SJCRH30 (cell line): ENCODE data around the gene TLE1. TPM values are rescaled to one million over a fixed set of nuclear protein-coding genes. Genes with fewer than 3 reads are reported as not detected.

Experiments
- DNase-seq, 2 experiments: peaks; one replicate each; pipeline ENCODE4 v3.0.0-alpha.2; 2015 to 2020
- H3K27ac ChIP-seq: fragments of 250-450 bp; sonication (Bioruptor Pico); 2 replicates; pipeline ENCODE4 v1.5.1; 2020; ENCODE audit warnings: mild to moderate bottlenecking, moderate library complexity
- H3K27me3 ChIP-seq: fragments of 250-450 bp; sonication (Bioruptor Pico); 2 replicates; pipeline ENCODE4 v1.5.1; 2020; ENCODE audit warnings: mild to moderate bottlenecking, moderate library complexity
- H3K36me3 ChIP-seq: fragments of 250-450 bp; sonication (Bioruptor Pico); 2 replicates; pipeline ENCODE4 v1.5.1; 2020; ENCODE audit warnings: mild to moderate bottlenecking, moderate library complexity
- H3K4me1 ChIP-seq: fragments of 250-450 bp; sonication (Bioruptor Pico); 2 replicates; pipeline ENCODE4 v1.5.1; 2020; ENCODE audit warnings: mild to moderate bottlenecking, moderate library complexity
- H3K4me3 ChIP-seq: fragments of 250-450 bp; sonication (Bioruptor Pico); 2 replicates; pipeline ENCODE4 v1.5.1; 2020; ENCODE audit warnings: mild to moderate bottlenecking, moderate library complexity
- H3K9me3 ChIP-seq: fragments of 250-450 bp; sonication (Bioruptor Pico); replicated peaks from 2 replicates; pipeline ENCODE4 v1.5.1; 2020; ENCODE audit warnings: mild to moderate bottlenecking, moderate library complexity
- total RNA-seq: library from RNA; depleted of rRNA; stranded (reverse); fragments of >200 nt; shearing (Covaris generic); gene quantifications from 2 replicates; pipeline ENCODE4 v1.2.3, GENCODE V29; 2014

The TLE1 gene
- total RNA-seq, 1 experiment from 2014 or later = 102 TPM

DNA sequence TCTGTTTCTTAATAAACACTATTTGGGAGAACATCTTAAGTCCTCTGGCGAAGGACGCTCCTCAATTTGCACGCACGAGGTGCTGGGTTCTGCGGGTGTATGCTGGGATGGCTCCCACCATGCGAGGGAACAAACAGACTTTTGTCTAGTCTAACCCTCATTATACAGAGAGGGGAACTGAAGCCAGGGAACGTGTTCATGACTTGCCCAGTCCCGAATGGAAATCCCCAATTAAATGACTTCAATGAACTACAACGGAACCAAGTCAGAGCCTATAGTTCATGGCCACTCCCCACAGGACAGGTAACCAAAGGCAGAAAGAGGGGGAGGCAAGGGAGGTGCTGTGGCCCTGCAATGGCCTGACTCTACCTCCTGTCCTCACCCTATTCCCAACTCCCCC, 9.3 kb downstream of the TLE1 start:
- Histone ChIP-seq H3K4me1 (peaks cover under 1% of the 10 kb centered on the region), H3K36me3 (peaks cover 93% of the 10 kb centered on the region), H3K4me3 (no peak overlapping the region), H3K27ac (no peak overlapping the region), H3K9me3 (no peaks in the 10 kb centered on the region; the same call in 1 of the 2 replicates), H3K27me3 (no peaks in the 10 kb centered on the region)
- no peak for DNase-seq

DNA sequence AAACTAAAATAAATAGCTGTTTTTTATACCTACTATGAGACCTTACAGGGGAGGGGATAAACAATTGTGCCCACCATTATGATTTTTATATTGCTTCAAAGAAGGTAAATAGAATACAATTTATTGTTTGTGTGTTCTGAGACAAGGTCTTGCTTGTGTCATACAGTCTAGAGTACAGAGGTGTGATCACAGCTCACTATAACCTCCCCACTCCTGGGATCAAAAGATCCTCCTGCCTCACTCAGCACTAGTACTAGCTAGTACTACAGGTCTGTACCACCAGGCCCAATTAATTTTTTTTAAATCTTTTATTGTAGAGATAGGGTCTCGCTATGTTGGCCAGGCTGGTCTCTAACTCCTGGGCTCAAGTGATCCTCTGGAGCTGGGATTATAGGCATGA, 11.3 kb downstream of the TLE1 start:
- DNase-seq = no peak

DNA sequence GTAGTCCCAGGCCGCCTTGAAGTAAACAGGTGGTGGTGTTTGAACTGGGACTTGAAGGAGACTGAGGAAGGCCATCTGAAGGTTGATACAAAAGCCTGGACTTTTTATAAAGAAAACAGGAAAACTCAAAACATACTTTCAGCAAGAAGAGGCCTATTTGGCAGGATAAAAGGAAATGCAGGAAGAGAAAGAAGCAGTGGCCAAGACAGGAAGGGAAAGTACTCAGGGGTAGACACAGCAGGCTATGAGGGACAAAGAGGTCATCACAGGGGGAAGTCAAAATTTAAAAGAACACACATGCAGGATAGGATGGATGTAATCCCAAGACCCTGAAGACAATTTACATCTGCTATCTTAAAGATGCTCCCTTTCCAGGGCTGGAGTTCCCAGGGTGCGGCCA, 13.0 kb downstream of the TLE1 start:
- Histone ChIP-seq H3K27me3 (no peaks in the 10 kb centered on the region), H3K4me1 (no peaks in the 10 kb centered on the region; the same call in 1 of the 2 replicates), H3K27ac (no peak overlapping the region), H3K36me3 (peaks cover 93% of the 10 kb centered on the region), H3K4me3 (no peak overlapping the region), H3K9me3 (no peaks in the 10 kb centered on the region; the same call in 1 of the 2 replicates)
- DNase-seq = no peak

More for the DNA sequence above, 11.3 kb downstream of the TLE1 start:
- H3K9me3 ChIP-seq = no peaks in the 10 kb centered on the region; the same call in 1 of the 2 replicates
- no peak overlapping the region for H3K4me3 ChIP-seq
- H3K27me3 ChIP-seq = no peaks in the 10 kb centered on the region
- peaks cover 93% of the 10 kb centered on the region for H3K36me3 ChIP-seq
- H3K27ac ChIP-seq = no peak overlapping the region
- no peaks in the 10 kb centered on the region; the same call in 1 of the 2 replicates for H3K4me1 ChIP-seq

DNA sequence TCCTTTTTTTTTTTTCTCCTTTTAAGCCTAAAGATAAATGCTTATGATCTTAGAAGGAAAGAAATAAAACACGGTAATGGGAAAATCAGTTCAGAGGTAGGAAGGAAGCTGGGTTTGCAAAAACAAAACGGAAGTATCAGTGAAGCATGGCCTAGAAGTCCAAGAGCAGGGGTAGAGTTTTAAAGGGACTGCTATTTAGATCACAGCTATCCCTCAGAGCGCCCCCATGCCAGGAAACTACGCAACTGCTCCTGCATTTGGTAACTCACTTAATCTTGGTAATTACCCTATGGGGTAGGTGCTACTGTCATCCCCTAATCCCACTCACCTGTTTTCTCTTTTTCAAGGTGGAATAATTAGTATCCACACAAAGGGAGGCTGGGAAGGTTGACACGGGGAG, 16.0 kb downstream of the TLE1 start:
- Histone ChIP-seq H3K9me3 (no peaks in the 10 kb centered on the region), H3K27ac (no peak overlapping the region), H3K4me1 (no peaks in the 10 kb centered on the region), H3K27me3 (no peaks in the 10 kb centered on the region), H3K36me3 (peaks cover 88% of the 10 kb centered on the region), H3K4me3 (no peak overlapping the region)
- DNase-seq = no peak

DNA sequence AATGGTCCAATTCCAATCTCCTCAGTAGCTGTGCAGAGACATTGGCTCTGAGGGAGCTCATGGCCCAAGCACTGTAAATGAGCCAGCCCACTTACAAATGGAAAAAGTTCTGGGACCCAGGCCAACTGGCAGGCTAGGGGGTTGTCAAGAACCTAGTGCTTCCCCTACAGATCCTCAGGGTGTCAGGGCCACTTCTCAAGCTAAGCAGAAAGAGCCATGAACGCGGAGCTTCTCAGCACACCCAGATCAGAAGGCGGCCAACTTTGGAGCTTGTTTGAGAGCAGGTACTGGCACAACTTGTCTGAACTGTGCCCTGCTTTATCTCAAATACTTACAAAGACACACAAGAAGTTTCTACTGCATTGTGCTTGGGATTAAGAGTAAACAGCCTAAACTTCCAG, 17.5 kb downstream of the TLE1 start:
- no peak for DNase-seq
- no peak overlapping the region for H3K4me3 ChIP-seq
- H3K36me3 ChIP-seq = peaks cover 88% of the 10 kb centered on the region
- H3K4me1 ChIP-seq = no peaks in the 10 kb centered on the region
- no peak overlapping the region for H3K27ac ChIP-seq
- H3K27me3 ChIP-seq = no peaks in the 10 kb centered on the region
- H3K9me3 ChIP-seq = no peaks in the 10 kb centered on the region

DNA sequence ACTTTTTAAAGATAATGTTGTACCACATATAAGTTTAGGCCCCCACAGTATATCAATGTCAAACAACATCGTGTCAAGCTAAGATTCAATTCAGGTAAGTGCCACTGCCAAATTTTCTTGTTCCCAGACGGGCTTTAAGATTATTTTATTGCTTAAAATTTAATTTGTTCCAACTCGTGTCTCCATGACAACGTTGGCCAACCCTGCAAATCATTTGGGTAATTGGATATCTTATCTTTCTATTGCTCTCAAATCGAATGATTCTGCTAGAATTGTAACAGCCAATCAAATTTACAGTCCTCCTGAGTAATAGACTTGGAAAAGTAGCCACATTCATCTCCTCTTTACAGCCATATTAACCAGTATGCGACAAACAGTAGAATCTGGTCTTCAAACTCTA, 19.5 kb downstream of the TLE1 start:
- no peak for DNase-seq
- H3K27me3 ChIP-seq = no peaks in the 10 kb centered on the region
- peaks cover 84% of the 10 kb centered on the region for H3K36me3 ChIP-seq
- no peaks in the 10 kb centered on the region for H3K9me3 ChIP-seq
- H3K4me1 ChIP-seq = peaks cover 6% of the 10 kb centered on the region; the same call in 1 of the 2 replicates
- H3K27ac ChIP-seq = no peak overlapping the region
- H3K4me3 ChIP-seq = no peak overlapping the region

DNA sequence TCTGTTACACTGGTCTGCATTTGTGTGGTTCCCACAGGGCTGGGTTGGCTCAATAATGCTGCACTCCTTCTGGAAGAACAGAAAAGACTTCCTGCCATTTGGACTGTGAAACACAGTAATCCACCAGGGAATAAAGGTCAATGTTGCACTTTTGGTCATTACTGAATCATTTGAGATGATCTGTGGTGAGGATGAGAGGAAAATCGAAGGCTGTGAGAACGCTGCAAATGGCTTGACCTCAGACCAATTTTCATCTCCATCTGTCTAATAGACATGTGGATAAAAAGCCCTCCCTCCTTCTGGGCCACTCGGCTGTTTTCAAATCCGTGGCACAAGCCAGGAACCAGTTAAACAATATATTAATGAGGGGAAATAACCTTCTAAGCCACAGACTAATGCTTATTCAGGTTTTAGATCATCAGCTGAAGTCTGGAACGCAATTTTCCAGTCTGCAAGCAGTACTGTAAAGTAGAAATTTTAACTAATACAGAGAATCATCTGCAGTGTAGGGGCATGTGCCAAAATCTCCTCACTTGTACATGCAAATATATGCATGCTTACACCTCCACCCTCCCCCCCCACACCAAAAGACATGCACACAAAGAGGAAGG, 20.2 kb downstream of the TLE1 start:
- H3K27ac ChIP-seq = no peak overlapping the region
- H3K27me3 ChIP-seq = no peaks in the 10 kb centered on the region
- no peaks in the 10 kb centered on the region for H3K9me3 ChIP-seq
- no peak overlapping the region for H3K4me3 ChIP-seq
- DNase-seq = no peak
- peaks cover 6% of the 10 kb centered on the region; the same call in 1 of the 2 replicates for H3K4me1 ChIP-seq
- peaks cover 82% of the 10 kb centered on the region for H3K36me3 ChIP-seq

DNA sequence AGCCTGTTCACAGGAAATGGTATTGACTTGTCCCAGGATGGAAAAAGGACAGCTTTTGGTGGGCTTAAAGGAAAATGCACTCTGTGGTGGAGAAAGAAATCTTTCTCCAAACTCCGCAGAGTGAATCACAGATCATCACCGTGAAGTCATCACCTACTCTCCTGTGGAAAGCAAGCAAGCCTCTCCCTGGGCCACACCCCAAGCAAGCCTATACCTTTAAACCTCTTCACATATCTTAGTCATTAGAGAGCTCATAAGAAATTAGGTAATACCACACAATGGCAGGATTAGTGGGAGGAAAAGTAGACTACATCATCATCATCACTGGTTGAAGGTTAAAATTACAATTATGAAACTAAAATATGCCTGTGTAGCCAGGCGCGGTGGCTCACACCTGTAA, 23.2 kb downstream of the TLE1 start:
- peaks cover 6% of the 10 kb centered on the region; the same call in 1 of the 2 replicates for H3K4me1 ChIP-seq
- no peak for DNase-seq
- peaks cover 84% of the 10 kb centered on the region for H3K36me3 ChIP-seq
- no peak overlapping the region for H3K27ac ChIP-seq
- H3K4me3 ChIP-seq = no peak overlapping the region
- no peaks in the 10 kb centered on the region for H3K27me3 ChIP-seq
- H3K9me3 ChIP-seq = 0 out of 2 replicates have a peak, but pooled peaks cover 3% of the 10 kb centered on the region

DNA sequence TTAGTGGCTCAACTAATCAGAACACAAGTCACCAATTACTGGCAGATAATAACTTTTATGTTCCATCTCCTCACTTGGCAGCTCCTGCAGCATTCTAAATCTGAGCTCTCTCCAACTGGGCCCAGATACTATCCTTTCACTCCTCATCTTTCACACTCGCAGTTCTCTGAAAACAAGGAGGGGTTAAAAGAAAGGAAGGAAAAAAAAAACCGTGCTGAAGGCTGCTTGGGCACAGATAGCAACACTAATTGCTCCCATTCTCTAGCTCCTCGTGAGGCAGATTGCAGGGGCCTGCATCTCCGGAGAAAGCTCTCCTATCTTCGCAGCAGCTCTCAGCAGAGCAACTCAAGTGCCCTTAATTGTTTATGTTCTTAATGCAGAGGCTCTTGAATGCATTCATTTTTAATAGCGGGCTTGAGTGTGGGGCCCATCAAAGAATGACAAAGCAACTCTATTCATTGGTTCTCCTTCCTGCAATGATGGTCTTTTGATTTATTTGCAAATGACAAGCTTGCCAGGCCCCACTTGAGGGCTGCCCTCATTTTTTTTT, 23.9 kb downstream of the TLE1 start:
- peaks cover 6% of the 10 kb centered on the region; the same call in 1 of the 2 replicates for H3K4me1 ChIP-seq
- H3K27me3 ChIP-seq = no peaks in the 10 kb centered on the region
- no peak for DNase-seq
- no peak overlapping the region for H3K4me3 ChIP-seq
- peaks cover 79% of the 10 kb centered on the region for H3K36me3 ChIP-seq
- no peak overlapping the region for H3K27ac ChIP-seq
- 0 out of 2 replicates have a peak, but pooled peaks cover 3% of the 10 kb centered on the region for H3K9me3 ChIP-seq

DNA sequence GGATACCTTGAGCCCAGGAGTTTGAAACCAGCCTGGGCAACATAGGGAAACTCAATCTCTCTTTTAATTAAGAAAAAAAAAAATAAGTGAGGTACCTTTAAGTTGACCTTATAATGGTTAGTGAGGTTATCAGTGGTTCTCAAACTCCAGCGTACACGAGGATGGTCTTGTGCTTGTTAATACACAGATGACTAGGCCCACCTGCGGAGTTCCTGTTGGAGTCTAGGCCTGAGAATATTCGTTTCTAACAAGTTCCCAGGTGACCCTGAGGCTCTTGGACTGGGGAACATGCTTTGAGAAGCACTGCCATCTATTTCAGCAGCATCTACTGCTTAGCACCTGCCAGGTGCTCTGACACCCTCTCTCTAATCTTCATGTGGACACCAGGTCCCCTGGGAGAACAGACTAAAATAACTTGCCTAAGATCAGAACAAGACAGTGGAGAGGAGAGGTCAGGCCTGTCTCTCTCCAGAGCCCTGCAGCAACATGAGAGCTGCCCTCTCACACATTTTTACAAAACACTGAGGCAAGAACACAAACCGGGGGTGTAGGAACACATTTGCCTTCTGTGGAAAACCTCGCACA, 24.6 kb downstream of the TLE1 start:
- Histone ChIP-seq H3K36me3 (peaks cover 77% of the 10 kb centered on the region), H3K4me3 (no peak overlapping the region), H3K4me1 (peaks cover 6% of the 10 kb centered on the region; the same call in 1 of the 2 replicates), H3K9me3 (0 out of 2 replicates have a peak, but pooled peaks cover 3% of the 10 kb centered on the region), H3K27ac (no peak overlapping the region), H3K27me3 (no peaks in the 10 kb centered on the region)
- no peak for DNase-seq

DNA sequence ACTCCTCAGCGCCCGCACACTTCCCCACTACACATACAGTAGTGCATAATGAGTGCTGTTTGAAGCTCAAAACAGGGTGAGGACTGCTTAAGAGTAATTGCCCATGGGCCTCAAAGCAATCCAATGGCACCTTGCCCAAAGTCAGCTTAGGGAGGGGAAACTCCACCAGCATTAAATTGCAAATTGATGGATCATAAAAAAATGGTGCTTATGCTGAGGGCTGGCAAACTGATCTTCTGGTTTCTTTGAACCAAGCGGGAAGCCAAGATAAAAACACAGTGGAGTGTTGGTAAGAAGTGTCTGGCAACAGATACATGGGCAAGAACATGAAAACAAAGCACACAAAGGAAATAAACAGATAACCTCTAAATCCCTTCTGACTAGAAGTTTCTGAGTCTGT, 28.0 kb downstream of the TLE1 start:
- Histone ChIP-seq H3K4me1 (peaks cover 6% of the 10 kb centered on the region; the same call in 1 of the 2 replicates), H3K27ac (no peak overlapping the region), H3K36me3 (peaks cover 73% of the 10 kb centered on the region), H3K9me3 (0 out of 2 replicates have a peak, but pooled peaks cover 3% of the 10 kb centered on the region), H3K27me3 (no peaks in the 10 kb centered on the region), H3K4me3 (no peak overlapping the region)
- DNase-seq = no peak

DNA sequence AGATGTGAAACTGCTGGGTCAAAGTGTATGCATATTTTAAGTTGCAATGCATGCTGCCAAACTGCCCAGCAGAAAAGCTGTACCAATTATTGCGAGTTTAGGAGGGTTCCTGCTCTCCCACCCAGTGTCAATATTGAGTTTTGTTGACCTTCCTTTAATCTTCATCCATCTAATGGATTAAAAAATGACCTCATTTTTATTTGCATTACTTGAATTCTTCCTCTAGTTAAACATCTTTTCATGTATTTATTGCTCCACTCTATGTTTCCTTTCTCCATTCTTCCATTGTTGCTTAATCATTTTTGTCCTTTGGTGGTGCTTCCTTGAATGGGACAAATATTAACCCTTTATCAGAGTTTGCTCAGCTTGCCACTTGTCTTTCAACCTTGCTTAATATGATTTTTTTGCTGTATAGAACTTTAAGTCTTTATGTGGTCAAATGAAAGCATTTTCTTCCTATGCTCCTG, 32.4 kb downstream of the TLE1 start:
- no peak for DNase-seq
- Histone ChIP-seq H3K4me1 (no peaks in the 10 kb centered on the region), H3K9me3 (0 out of 2 replicates have a peak, but pooled peaks cover 3% of the 10 kb centered on the region), H3K4me3 (no peak overlapping the region), H3K36me3 (peaks cover 71% of the 10 kb centered on the region), H3K27ac (no peak overlapping the region), H3K27me3 (no peaks in the 10 kb centered on the region)

DNA sequence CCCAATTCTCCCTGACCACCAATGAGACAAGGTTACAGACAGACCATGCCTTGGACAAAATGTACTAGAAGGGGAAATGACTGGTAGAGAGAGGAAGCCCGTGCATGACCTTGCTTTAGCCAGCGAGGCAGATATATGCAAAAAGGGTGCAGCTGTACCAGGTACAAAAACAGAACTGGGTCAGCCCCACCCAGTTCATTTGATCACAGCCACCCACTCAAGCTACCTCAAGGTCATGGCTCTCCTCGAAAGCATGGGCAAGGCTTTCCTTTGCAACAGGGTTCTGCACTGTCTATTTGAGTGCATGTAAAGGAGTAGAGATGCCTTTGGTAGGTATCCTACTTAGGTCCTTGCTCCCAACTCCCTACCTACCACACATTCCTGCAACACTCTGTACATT, 33.3 kb downstream of the TLE1 start:
- Histone ChIP-seq H3K9me3 (no peaks in the 10 kb centered on the region), H3K4me1 (no peaks in the 10 kb centered on the region)

DNA sequence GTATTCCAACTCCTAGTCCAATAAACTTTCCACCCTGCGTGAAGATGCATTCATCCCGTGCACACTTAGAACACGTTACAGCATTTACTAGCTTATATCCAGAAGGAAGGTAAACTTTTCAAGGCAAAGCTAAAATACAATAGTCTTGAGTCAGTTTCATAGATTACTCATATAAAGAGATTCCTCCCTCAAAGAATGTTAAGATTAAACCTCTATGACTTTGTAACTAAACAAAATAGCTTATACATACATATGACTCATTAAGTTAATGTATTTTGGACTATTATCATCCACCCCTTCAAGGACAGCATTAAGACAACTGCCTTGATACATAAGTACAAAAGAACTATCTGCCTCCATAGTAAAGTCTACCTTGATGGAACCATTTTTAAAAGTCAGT, 36.1 kb downstream of the TLE1 start:
- Histone ChIP-seq H3K36me3 (peaks cover 74% of the 10 kb centered on the region), H3K9me3 (no peaks in the 10 kb centered on the region), H3K4me1 (peaks cover 12% of the 10 kb centered on the region), H3K4me3 (no peak overlapping the region), H3K27ac (no peak overlapping the region), H3K27me3 (no peaks in the 10 kb centered on the region)
- no peak for DNase-seq

More for the DNA sequence above, 33.3 kb downstream of the TLE1 start:
- no peaks in the 10 kb centered on the region for H3K27me3 ChIP-seq
- no peak overlapping the region for H3K4me3 ChIP-seq
- DNase-seq = no peak
- H3K27ac ChIP-seq = no peak overlapping the region
- peaks cover 70% of the 10 kb centered on the region for H3K36me3 ChIP-seq

DNA sequence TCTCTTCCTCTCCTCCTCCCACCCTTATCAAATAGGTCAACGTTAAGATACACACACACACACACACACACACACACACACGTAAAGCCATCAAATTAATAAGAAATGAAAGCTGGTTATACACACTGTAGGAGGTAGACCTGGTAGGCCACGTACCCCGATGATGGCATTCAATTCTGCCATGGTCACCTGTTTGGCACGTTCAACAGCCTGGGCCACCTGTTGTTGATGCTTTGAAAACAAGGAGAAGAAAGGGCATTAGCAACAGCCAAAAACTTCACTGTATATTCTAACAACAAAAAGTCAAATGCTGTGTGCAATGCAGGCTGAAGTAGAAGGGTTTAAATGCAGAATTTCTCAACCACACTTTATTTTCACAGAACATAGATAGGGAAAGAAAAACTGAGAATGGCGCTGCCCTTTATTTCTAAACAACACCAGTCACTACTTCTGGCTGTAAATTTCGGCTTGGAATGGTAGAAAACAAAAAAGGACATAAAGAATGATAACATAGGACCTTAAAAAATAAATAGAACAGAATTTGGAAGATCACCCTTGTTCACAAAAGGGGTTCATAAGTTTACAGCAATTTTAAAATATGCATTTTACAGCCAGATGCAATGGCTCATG, 37.2 kb downstream of the TLE1 start:
- peaks cover 78% of the 10 kb centered on the region for H3K36me3 ChIP-seq
- H3K27ac ChIP-seq = no peak overlapping the region
- H3K27me3 ChIP-seq = no peaks in the 10 kb centered on the region
- H3K4me3 ChIP-seq = no peak overlapping the region
- no peaks in the 10 kb centered on the region for H3K9me3 ChIP-seq
- DNase-seq = no peak
- H3K4me1 ChIP-seq = peaks cover 12% of the 10 kb centered on the region
